GM18499 (cell line): ENCODE measurements around the gene AKAP8L.

Source experiments
- ATAC-seq: cut with Tn5 transposase; IDR thresholded peaks from one replicate; pipeline ENCODE4 v1.9.1; 2021; ENCODE audit warnings: moderate number of reproducible peaks; ENCODE audit not compliant: insufficient read depth, unreplicated experiment

The AKAP8L gene

DNA sequence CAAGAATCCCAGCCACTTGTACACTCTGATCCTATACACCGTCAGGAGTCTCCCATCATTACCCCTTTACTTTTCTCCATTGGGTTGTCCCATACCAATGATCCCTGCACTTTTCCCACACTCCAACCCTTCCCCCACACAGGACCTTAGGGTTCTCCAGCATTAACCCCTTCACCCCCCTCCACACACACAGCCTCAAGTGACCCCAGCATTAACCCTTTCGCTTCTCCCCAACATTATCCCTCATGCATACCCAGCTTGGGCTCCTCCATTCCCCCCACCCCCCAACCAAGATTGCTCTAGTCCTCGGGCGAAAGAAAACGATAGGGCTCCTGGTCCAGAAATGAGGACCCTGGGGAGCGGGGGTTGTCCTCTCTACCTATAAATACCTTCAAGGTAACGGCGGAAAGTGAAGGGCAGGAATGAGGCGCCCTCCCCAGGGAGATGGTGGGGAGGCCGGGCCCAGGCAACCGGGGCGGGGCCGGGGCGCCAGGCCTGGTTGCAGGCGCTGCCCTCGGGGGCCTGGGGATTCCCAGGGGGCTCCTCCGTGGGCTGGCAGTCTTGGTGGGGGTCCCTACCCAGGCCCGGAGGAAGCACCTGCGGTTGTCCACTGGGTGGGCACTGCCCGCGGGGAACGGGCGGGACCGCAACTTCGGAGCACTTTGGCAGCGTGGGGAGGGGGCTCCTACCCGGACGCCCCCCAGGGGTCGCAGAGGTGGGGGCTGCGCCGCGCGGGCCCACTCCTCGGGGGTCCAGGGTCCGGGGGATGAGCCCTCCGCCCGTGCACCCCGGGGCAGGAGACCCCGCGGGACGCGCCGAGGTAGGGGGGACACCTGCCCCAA, 30.2 kb upstream of the AKAP8L start:
- ATAC-seq, result no peak

DNA sequence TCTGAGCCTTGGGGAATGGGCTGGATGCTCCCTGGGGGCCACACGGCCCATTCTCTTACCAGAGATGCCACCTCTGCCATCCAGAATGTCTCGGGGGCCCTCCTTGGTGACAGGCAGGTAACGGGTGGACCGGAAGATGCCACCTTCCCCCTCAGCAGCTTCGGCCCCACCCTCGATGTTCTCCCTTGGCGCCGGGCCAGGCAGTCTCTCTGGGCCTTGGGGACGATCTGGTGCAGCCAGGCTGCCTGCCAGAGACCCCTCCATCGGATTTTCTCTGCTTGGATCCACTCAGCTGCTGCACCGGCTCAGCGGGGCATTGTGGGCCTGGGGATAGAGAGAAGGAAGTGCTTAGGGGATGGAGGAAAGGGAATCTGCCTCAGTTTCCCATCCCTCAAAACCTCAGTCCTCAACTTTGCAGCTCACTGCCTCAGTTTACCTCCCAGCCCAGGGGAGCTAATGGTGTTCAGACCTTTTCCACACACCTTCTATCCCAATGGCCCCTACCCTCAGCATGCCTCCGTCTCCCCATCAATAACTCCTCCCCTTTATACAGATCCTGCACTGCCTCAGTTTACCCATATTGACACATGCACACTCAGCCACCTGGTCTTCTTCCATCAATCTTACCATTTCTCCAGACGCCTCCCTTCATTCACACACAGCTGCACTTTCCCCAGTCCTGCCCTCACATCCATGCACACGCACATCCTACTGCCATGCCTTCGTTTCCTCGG, 29.4 kb upstream of the AKAP8L start:
- no peak for ATAC-seq

DNA sequence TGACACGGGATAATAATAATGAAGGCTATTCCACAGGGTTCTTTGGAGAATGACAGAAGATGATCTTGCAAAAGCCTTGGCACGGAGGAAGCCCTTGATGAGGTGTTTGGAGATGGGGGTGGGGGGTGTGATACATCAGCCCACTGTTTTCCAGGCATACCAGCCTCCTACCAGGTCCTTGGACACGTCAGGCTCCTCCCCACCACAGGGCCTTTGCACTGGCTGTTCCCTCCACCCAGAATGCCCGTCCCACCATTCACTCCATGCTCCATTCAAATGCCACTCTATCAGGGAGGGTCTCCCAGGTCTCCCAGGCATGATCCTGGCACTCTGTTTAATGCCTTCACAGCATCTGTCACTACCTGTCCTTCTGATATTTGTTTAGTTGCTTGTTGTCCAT, 28.3 kb upstream of the AKAP8L start:
- ATAC-seq, result no peak

DNA sequence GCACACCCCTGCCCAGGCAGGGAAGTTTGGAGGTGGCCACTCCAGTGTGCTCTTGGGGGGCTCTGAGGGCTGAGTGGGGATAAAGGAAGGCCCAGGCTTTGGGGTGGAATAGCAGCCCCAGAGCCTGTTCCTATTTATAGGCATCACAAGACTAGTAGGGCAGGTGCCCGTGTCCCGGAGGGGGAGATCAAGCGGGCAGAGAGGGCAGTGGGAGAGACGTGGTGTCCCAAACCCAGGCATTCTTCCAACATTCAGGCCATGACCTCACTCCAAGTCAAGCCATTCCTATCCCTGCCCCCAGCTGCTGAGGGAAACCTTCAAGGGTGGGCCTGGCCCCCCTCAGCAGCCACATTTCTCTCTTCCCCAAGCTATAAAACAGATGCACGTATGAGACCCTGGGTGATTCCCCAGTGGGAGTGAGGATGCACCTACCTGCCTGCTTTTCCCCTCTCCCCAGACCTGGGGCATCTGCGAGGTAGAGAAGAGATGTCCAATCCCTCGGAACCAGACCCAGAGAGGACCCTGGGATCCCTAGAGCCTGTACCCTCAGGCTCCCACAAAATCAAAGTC, 27.1 kb upstream of the AKAP8L start:
- ATAC-seq, result no peak

DNA sequence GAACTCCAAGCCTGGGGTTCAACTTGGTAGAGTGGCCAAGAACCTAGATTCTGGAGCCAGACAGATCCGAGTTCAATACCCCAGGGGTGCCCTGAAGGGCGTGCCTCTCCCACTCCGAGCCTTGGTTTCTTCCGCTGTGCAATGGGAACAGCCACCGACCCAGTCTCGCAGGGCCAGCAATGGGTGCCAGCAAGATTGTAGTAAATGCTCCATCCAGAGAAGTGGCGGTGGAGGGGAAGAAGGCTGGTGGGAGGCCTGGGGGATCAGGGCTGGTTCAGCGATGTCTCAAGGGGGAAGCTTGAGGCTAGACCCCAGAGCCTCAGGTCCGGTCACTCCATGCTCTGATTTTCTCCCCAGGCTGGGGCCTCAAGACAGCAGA, 26.4 kb upstream of the AKAP8L start:
- no peak for ATAC-seq

DNA sequence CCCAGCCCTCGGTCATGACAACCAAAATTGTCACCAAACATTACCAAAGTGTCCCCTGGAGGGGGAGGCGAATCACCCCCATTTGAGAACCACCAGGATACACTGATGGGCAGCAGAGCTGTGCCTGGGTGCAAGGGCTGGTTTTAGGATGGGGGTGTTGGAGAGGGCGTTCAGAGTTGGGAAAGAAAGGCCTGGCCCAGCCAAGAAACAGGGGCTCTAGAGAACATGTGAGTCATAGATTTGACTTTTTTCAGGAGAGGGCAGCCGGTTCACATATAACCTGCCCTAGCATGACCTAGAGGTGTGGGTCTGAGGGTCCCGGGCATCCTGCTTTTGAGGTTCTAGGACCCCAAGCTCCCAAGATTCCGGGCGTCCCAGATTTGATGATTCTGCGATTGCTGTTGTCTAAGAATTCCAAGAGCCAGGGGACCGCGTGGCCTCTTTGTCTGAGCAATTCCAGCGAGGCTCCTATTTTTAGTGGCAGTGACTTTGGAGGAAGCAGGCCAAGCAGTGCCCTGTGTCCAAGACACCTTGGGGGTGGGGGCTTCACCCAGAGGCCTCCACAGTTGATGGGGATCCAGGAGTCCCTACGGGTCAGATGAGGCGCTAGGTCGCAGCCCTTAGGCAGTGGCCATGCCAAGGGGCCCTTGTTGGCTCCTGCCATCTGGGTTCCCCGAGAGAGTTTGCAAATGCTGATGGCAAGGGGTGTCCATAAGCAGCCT, 25.9 kb upstream of the AKAP8L start:
- ATAC-seq, result no peak

DNA sequence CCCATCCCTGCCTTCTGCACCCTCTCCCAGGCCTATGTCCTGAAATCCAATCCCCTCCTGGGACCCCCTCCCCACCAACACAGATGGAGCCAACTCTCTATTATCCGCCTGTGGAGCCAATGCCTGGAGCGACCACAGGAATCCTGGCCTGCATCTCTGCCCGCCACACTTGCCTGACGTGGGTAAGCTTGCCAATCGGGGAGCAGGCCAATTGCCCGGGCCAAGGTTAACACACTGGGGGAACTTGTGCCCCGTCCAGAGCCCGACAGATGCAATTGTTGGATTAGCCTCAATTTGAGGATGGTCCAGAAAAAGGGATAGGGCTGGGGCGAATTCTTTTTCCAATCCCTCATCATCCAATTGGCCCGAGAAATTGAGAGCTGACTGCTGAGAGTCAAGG, 25.1 kb upstream of the AKAP8L start:
- ATAC-seq, result no peak

DNA sequence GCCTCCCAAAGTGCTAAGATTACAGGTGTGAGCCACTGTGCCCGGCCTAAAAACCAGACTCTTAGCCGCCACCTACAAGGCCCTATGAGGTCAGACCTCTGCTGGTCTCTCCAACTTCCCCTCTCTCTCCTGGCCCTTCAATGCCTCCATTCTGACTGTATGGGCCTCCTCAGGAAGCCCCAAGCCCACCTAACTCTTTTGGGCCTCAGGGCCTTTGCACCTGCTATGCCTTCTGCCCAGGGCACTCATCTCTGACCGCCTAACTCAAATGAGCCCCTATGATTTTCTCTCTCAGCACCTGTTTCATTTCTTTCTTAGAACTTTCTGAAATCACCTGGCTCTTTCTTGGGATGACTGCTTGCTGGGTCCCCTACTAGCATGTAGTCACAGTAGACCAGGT, 24.5 kb upstream of the AKAP8L start:
- no peak for ATAC-seq

DNA sequence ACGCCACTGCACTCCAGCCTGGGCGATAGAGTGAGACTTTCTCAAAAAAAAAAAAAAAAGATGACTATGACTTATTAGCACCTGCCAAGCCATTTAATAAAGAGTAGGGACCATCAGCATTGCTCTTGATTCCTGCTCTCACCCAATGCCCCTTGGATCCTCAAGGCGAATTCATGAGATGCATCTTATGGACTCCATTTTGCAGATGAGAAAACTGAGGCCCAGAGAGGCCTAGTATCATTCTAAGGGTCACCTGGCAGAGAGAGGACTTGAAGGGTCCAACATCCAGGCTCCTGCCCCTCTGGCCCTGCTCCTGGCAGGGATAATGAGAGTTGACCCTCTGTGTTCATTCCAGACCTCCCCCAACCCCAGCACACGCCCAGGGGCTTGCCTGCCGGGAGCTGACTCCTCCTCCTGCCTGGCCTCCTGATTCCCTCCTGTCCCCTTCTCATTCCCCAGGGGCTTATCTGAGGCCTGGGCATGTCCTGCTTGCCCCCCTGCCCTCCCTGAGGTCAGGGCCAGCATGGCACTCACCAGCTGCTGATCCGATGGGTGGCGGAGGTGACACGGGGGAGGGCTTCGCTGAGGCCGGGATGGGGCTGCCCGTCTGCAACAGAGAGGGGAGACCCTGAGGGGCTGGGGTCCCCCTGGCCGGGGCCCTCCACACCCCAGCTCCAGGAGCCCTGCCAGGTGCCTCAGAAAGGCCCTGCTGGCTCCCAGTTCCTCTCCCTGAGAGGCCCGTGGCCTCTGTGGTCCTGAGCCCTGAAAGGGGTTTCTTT, 23.5 kb upstream of the AKAP8L start:
- ATAC-seq, result no peak

DNA sequence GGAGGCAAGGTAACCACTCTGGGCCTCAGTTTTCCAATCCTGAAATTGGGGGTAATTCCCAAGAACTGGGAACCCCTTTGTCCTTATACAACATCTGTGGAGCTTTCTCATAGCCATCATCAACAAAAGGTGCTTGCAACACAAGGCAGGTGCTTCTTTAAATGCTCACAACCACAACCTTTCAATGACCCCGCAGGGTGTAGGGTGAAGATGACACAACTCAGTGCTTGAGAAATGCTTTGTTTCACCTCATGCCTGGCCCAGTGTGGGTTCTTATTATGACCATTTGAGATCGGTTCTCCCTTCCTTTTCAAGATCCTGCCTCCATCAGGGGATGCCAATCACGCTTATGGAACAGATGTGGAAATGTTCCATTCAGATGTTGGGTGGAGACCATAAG, 22.5 kb upstream of the AKAP8L start:
- ATAC-seq, result no peak

DNA sequence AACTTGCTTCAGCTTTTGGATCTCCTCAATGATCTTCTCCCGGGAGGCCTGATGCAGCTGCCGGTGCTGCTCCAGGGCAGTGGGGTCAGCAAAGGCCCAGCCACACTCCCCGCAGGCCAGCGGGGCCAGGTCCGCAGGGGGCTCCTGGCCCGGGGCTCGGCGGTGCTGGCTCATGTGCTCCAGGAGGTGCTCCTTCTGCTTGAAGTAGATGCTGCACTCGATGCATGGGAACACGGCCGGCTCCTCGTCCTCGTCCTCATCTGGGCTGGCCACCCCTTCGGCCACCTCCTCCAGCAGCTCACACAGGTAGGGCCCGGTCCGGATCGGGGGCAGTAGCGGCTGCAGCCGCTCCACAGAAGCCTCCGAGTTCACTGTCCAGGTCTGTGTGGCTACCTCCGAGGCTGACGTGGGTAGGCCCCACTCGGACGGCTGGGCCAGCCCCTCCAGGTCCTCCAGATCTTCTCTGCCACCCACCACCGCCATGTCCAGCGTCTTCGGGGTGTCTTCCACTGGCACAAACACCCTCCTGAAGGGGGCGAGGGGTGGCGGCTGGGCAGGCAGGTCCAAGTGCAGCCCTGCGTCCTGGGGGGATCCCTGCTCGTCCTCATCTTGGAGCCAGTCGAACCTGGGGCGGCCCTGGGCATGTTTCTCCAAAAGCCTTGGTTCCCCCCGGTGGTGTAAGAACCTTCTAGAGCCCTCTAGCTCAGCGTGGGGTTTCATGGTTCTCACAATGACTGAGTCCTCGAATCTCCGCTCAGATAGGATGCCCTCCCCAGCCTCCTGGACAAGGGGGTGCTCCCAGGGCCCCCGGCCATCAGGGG, 21.2 kb upstream of the AKAP8L start:
- no peak for ATAC-seq

DNA sequence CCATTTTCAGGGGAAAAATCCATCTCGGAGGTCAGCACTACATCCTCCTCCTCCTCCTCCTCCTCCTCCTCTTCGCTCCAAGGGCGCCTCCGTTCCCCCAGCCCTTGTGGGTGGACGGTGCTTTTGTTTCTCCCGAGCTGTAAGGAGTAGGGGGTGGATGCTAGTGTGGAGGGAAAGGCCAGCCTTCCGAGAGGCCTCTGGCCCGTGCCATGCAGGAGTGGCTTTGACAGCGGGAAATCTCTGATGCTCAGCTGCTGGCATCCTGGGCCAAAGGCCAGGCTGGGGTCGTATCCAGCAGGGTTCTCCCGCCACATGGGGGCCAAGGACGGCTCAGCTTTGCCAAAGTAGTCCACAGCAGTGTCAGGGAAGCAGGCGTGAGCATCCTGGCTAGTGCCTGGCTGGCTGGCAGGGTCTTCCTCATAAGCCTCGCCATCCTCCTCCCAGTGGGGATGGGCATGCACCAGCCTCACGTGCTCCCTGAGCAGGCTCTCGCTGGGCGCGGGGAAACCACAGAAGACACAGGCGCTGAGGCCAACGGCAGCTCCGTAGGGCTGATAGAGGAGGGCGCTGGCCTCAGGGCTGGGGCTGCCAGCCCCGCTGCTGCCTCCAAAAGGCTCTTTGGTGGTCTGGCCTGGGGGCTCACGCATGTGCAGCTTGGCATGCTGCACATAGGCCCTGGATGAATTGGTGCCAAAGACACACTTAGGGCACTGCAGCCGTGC, 20.5 kb upstream of the AKAP8L start:
- ATAC-seq, result no peak

DNA sequence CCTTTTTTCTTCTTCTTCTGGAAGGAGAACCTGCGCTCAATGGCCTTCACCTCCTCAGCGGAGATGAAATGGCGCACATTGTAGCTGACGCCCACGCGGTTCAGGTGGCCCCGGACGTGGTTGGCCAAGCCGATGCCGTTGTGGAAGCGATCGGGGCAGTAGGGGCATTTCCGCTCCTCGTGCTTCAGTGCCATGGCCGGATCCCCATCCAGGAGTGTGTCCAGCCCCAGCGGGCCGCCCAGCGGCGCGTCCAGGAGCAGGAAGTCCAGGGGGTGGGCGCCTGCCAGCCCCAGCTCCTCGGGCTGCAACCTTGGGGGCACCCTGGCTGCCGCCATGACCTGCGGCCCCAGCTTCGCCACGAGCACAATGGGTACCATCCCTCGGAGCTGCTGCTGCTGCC, 19.8 kb upstream of the AKAP8L start:
- ATAC-seq, result no peak

DNA sequence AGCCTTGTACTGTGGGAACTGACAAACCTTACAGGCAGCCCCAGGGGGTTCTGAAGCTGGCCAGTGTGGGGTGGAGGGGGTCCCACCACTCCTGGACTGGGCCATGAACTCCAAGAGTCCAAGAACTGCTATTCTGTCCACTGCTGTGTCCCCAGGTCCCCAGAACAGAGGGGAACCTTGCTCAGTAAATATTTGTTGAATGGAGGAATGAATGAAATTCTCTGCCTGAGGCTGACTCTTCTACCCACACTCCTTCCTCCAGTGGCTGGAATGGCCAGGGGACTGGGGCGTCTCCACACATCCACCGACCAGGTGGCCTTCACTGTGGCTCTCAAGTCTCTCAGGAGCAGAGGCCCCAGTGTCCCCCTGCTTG, 19.3 kb upstream of the AKAP8L start:
- ATAC-seq, result no peak

DNA sequence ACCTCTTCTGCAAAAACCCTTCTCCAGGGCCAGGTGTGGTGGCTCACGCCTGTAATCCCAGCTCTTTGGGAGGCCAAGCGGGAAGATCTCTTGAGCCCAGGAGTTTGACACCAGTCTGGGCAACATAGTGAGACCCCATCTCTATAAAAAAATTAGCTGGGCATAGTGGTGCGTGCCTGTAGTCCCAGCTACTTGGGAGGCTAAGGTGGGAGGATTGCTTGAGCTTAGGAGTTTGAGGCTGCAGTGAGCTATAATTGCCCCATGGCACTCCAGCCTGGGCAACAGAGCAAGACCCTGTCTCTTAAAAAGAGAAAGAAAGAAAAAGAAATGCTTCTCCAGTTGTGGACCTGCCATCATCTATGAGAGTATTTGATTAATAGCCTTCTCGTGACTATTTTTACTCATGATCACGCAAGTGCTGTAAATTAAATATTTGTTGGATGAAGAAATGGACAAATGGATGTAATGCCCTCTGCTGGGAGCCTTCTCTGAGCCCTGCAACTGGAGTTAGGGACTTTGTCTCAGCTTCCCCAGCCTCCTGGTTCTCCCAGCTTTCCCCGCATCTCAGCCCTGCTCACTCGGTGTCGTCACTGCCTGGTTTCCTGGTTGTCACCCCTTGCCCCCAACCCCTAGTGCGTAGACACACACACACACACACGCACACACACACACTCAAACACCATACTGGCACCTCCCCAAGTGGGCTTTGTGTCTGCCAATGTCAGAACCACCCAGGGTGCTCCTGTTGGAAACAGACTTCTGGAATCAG, 18.8 kb upstream of the AKAP8L start:
- no peak for ATAC-seq

DNA sequence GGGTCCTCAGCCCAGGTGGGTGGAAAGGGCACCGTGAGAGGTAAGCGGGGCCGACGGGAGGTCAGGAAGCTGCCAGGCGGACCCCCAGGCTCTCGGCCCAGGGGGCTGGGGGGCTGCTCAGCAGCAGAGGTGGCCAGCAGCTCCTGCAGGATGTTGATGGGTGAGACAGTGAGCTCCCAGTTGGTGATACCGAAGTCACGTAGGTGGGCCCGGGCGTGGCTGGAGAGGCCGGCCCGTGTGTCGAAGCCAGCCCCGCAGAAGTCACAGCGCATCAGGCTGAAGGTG, 18.0 kb upstream of the AKAP8L start:
- no peak for ATAC-seq

DNA sequence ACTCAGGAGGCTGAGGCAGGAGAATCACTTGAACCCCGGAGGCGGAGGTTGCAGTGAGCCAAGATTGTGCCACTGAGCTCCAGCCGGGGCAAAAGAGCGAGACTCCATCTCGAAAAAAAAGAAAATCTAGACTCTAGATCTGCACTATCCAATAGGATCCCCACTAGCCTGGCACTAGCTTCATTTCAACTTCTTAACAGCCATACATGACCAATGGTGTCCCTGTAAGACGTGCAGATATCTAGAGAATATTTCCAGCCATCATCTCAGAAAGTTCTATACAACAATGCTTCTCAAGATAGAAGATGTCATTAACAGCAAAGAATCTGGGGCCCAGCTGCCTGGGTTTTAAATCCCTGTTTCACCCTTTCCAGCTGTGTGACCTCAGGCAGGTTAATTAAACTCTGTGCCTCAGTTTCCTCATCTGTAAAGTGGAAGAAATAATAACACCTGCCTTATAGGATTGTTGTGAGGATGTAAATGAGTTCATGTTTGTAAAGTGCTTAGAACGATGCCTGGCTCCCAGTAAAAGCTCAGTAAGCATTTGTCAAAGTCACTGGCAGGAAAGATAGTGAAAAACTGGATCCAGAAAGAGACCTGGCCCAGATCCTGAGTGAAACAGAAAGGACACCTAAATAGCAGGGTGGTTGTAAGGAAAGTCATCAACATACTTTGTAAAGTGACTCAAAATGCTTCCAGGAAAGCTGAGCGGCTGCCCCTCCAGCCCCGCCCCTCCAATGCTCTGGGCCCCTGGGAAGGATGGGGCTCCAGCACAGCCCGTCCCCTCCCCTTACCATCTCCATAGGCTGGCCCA, 17.4 kb upstream of the AKAP8L start:
- no peak for ATAC-seq
